K562 (cell line): ENCODE measurements around the gene KLHL22. TPM values are rescaled to one million over a fixed set of nuclear protein-coding genes. Genes with fewer than 3 reads are reported as not detected.

Source experiments
- CBX2 ChIP-seq: fragments of 200-600 bp; sonication (generic); IDR thresholded peaks from one replicate; pipeline ENCODE4 v1.6.1; 2012; ENCODE audit warnings: mild to moderate bottlenecking, low read length, inconsistent platforms; ENCODE audit not compliant: insufficient read depth, poor library complexity, severe bottlenecking
- E2F1 ChIP-seq: sonication (generic); formaldehyde crosslinking; IDR thresholded peaks from 2 replicates; pipeline ENCODE4 v1.8.1; 2023; ENCODE audit warnings: mild to moderate bottlenecking, missing genetic modification reagents, moderate library complexity
- EGR1 ChIP-seq: fragments of 450-650 bp; conservative IDR thresholded peaks from 2 replicates; pipeline ENCODE4 v1.6.1; 2017; ENCODE audit warnings: mild to moderate bottlenecking
- FOSL1 ChIP-seq: fragments of 200-800 bp; sonication (Bioruptor generic); conservative IDR thresholded peaks from 2 replicates; pipeline ENCODE4 v1.6.1; 2016; ENCODE audit warnings: missing genetic modification characterization, missing compliant biosample characterization
- FOXM1 ChIP-seq, 2 experiments: fragments of 450-650 bp in 1 of 2; sonication (generic) in 1 of 2; formaldehyde crosslinking in 1 of 2; IDR thresholded peaks; 2 replicates each; pipeline versions ENCODE4 v1.6.1 to v1.9.0; 2017 to 2022; ENCODE audit warnings: low read depth in 2 of 2, mild to moderate bottlenecking in 2 of 2, missing genetic modification reagents in 1 of 2, moderate library complexity in 1 of 2
- IFI16 ChIP-seq: fragments of 250-450 bp; sonication (Bioruptor Pico); IDR thresholded peaks from 2 replicates; pipeline ENCODE4 v2.1.2; 2022; ENCODE audit warnings: mild to moderate bottlenecking, inconsistent platforms
- KDM1A ChIP-seq, 2 experiments: fragments of 450-650 bp; IDR thresholded peaks; 2 replicates each; pipeline ENCODE4 v1.6.1; 2016; ENCODE audit warnings: mild to moderate bottlenecking in 2 of 2
- L3MBTL2 ChIP-seq: fragments of 450-650 bp; IDR thresholded peaks from 2 replicates; pipeline ENCODE4 v1.6.1; 2016; ENCODE audit warnings: mild to moderate bottlenecking, moderate library complexity
- MBD2 ChIP-seq: sonication (generic); IDR thresholded peaks from 2 replicates; pipeline ENCODE4 v1.6.1; 2016; ENCODE audit warnings: low read depth, borderline replicate concordance
- MIER1 ChIP-seq: fragments of 450-650 bp; IDR thresholded peaks from 2 replicates; pipeline ENCODE4 v1.6.1; 2016; ENCODE audit warnings: antibody characterized with exemption, mild to moderate bottlenecking, low read depth
- OTX1 ChIP-seq: fragments of 450-650 bp; formaldehyde crosslinking; IDR thresholded peaks from 2 replicates; pipeline ENCODE4 v1.4.0; 2022; ENCODE audit warnings: mild to moderate bottlenecking
- POLR2A ChIP-seq: fragments of 450-650 bp; conservative IDR thresholded peaks from 2 replicates; pipeline ENCODE4 v1.6.1; 2016
- RAD51 ChIP-seq: fragments of 450-650 bp; IDR thresholded peaks from 2 replicates; pipeline ENCODE4 v1.7.1; 2016; ENCODE audit warnings: low read depth, mild to moderate bottlenecking, borderline replicate concordance
- RCOR1 ChIP-seq, 2 experiments: IDR thresholded peaks; 2 replicates each; pipeline ENCODE4 v1.6.1; 2012; ENCODE audit warnings: low read depth in 2 of 2, low read length in 2 of 2, borderline replicate concordance in 1 of 2, improper control_type of control experiment in 1 of 2
- RFX5 ChIP-seq: IDR thresholded peaks from 2 replicates; pipeline ENCODE4 v1.6.1; 2011; ENCODE audit warnings: low read depth, mild to moderate bottlenecking, improper control_type of control experiment, low read length
- SMARCA5 ChIP-seq: fragments of 450-650 bp; IDR thresholded peaks from 2 replicates; pipeline ENCODE4 v1.6.1; 2016
- TFAP4 ChIP-seq: sonication (generic); formaldehyde crosslinking; IDR thresholded peaks from 2 replicates; pipeline ENCODE4 v1.8.0; 2022; ENCODE audit warnings: missing genetic modification reagents, mild to moderate bottlenecking, moderate library complexity, borderline replicate concordance
- ZBTB43 ChIP-seq: sonication (generic); formaldehyde crosslinking; IDR thresholded peaks from 2 replicates; pipeline ENCODE4 v1.8.0; 2023; ENCODE audit warnings: mild to moderate bottlenecking, missing genetic modification reagents
- ZC3H11A ChIP-seq: IDR thresholded peaks from 2 replicates; pipeline ENCODE4 v1.6.1; 2012; ENCODE audit warnings: low read depth, low read length, improper control_type of control experiment
- polyA plus RNA-seq, 8 experiments: library from polyadenylated mRNA; depleted of rRNA in 4 of 8; stranded (reverse) in 5 of 8; unstranded in 3 of 8; fragments of >200 nt; fragmentation: Nextera tagmentation in 2 of 8; fragmentation: Illumina TruSeq in 1 of 8; extraction: Ambion mirVana in 2 of 8; extraction: Trizol in 1 of 8; gene quantifications; 2 replicates each; pipeline versions ENCODE4 v1.2.1 to v1.2.3, GENCODE V29; 2011 to 2014; ENCODE audit warnings: inconsistent platforms in 1 of 8, missing spikeins in 1 of 8
- total RNA-seq, 7 experiments: library from RNA; depleted of rRNA in 6 of 7; stranded (reverse); fragments of >200 nt in 6 of 7; fragmentation: Illumina TruSeq in 2 of 7; extraction: Trizol in 2 of 7; gene quantifications; 2 replicates each; pipeline versions ENCODE4 v1.2.1 to v1.2.3, GENCODE V29; 2011 to 2021; ENCODE audit warnings: low replicate concordance in 1 of 7
- TF ChIP-seq, protein P1 (sequence below), 2 experiments: fragments of 450-650 bp in 1 of 2; sonication (generic) in 1 of 2; formaldehyde crosslinking in 1 of 2; IDR thresholded peaks in 1 of 2; conservative IDR thresholded peaks in 1 of 2; 2 replicates each; pipeline versions ENCODE4 v1.6.1 to v1.8.1; 2016 to 2023; ENCODE audit warnings: mild to moderate bottlenecking in 2 of 2, moderate library complexity in 2 of 2, inconsistent platforms in 1 of 2, missing genetic modification reagents in 1 of 2
- TF ChIP-seq, protein P2 (sequence below): fragments of 250-450 bp; sonication (Bioruptor Pico); IDR thresholded peaks from 2 replicates; pipeline ENCODE4 v1.5.0; 2021
- TF ChIP-seq, protein P3 (sequence below): sonication (generic); formaldehyde crosslinking; IDR thresholded peaks from 2 replicates; pipeline ENCODE4 v1.8.1; 2023; ENCODE audit warnings: mild to moderate bottlenecking, missing genetic modification reagents

Gene KLHL22
- total and polyA plus RNA-seq, 9 of the 15 experiments (the other 6 are each of a cell fraction or from before 2014, with no cell fraction given): 1.3 to 25.6 (median 15.2) TPM

DNA sequence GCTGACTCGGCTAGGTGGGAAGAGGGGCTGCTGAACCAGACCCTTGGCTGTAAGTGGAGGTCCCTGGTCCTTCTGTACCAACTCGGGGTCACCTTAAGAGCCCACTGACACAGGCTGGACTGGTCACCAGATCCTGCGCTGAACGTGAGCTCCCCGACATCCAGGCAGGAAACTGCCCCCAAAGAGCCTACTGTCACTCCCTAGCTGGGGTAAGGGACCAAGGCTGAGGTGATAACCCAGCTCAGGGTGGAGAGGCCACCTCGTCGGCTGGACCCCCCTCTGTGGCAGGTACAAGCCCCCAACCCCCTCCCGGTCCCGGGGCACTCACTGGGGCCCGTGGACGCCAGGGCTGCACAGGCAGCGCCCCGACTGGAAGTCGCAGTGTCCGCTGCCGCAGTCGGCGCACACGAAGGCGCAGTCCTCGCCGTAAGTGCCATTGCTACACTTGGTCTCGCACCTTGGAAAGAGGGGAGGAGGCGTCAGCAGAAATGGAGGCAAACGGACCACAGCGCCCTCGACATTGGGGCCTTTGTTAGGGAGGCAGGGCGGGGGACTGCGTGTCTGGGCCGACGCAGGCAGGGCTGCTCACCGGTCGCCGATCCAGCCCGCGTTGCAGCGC, 65.4 kb downstream of the KLHL22 start (continued):
- TF ChIP-seq TFAP4 (no peak), ZBTB43 (CRISPR knock-in tag) (no peak), EGR1 (no peak), RFX5 (no peak), POLR2A (no peak), MIER1 (no peak), RAD51 (no peak), RCOR1 (IDR thresholded peaks at IDR 0.05; ENCODE audit: borderline replicate concordance in 1 of 2, low read depth in 2 of 2, low read length in 2 of 2) (no peak), FOSL1 (no peak), OTX1 (CRISPR knock-in tag) (no peak), ZC3H11A (no peak), CBX2 (no peak), MBD2 (no peak), E2F1 (CRISPR knock-in tag) (peak; percentile 57; the same call in 1 of the 2 replicates), L3MBTL2 (peak; percentile 51; the same call in 1 of the 2 replicates), IFI16 (CRISPR knock-in tag) (no peak), SMARCA5 (no peak), KDM1A (IDR thresholded peaks at IDR 0.05) (no peak), FOXM1 (IDR thresholded peaks at IDR 0.05; ENCODE audit: low read depth) (no peak), FOXM1 (CRISPR knock-in tag; IDR thresholded peaks at IDR 0.05; ENCODE audit: low read depth) (0 out of 2 replicates have a peak, but pooled peaks have one; percentile 93)
- TF ChIP-seq, protein P1, sequence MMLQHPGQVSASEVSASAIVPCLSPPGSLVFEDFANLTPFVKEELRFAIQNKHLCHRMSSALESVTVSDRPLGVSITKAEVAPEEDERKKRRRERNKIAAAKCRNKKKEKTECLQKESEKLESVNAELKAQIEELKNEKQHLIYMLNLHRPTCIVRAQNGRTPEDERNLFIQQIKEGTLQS (IDR thresholded peaks at IDR 0.05): no peak; the same call in 1 of the 2 replicates
- TF ChIP-seq, protein P1 (CRISPR knock-in tag; conservative IDR thresholded peaks at IDR 0.05): 0 out of 2 replicates have a peak, but pooled peaks have one; percentile 61
- TF ChIP-seq, protein P2, sequence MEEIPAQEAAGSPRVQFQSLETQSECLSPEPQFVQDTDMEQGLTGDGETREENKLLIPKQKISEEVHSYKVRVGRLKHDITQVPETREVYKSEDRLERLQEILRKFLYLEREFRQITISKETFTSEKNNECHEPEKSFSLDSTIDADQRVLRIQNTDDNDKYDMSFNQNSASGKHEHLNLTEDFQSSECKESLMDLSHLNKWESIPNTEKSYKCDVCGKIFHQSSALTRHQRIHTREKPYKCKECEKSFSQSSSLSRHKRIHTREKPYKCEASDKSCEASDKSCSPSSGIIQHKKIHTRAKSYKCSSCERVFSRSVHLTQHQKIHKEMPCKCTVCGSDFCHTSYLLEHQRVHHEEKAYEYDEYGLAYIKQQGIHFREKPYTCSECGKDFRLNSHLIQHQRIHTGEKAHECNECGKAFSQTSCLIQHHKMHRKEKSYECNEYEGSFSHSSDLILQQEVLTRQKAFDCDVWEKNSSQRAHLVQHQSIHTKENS (CRISPR knock-in tag): no peak
- TF ChIP-seq, protein P3, sequence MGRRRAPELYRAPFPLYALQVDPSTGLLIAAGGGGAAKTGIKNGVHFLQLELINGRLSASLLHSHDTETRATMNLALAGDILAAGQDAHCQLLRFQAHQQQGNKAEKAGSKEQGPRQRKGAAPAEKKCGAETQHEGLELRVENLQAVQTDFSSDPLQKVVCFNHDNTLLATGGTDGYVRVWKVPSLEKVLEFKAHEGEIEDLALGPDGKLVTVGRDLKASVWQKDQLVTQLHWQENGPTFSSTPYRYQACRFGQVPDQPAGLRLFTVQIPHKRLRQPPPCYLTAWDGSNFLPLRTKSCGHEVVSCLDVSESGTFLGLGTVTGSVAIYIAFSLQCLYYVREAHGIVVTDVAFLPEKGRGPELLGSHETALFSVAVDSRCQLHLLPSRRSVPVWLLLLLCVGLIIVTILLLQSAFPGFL (CRISPR knock-in tag): no peak
